H1 (cell line): ENCODE results near the gene KHSRP. TPM values are rescaled to one million over a fixed set of nuclear protein-coding genes. Genes with fewer than 3 reads are reported as not detected.

Source experiments
- BACH1 ChIP-seq: IDR thresholded peaks from 2 replicates; pipeline ENCODE4 v1.6.1; 2012; ENCODE audit warnings: low read length, improper control_type of control experiment
- CBX8 ChIP-seq: fragments of 300-800, 300-1000 bp; sonication (generic); IDR thresholded peaks from 2 replicates; pipeline ENCODE4 v1.7.1; 2016; ENCODE audit warnings: low read depth, low read length, borderline replicate concordance
- CHD2 ChIP-seq: IDR thresholded peaks from 2 replicates; pipeline ENCODE4 v1.6.1; 2012; ENCODE audit warnings: low read length, improper control_type of control experiment
- E2F6 ChIP-seq: IDR thresholded peaks from 2 replicates; pipeline ENCODE4 v1.6.1; 2012; ENCODE audit warnings: inconsistent platforms
- EP300 ChIP-seq, 2 experiments: IDR thresholded peaks; 1 replicate in 1 of 2; 2 replicates in 1 of 2; pipeline ENCODE4 v1.6.1; 2011 to 2012; ENCODE audit warnings: low read depth in 2 of 2, low read length in 2 of 2, mild to moderate bottlenecking in 2 of 2, borderline replicate concordance in 1 of 2, inconsistent platforms in 1 of 2, moderate library complexity in 1 of 2
- GABPA ChIP-seq: IDR thresholded peaks from 2 replicates; pipeline ENCODE4 v1.6.1; 2011; ENCODE audit warnings: mild to moderate bottlenecking, low read length, moderate library complexity, borderline replicate concordance; ENCODE audit not compliant: insufficient read depth
- GTF2F1 ChIP-seq: IDR thresholded peaks from 2 replicates; pipeline ENCODE4 v1.6.1; 2012; ENCODE audit warnings: low read depth, low read length, improper control_type of control experiment, borderline replicate concordance
- HDAC2 ChIP-seq, 2 experiments: fragments of 300-600 bp in 1 of 2; sonication (generic) in 1 of 2; IDR thresholded peaks; 2 replicates each; pipeline ENCODE4 v1.6.1; 2011 to 2012; ENCODE audit warnings: low read depth in 2 of 2, low read length in 2 of 2, mild to moderate bottlenecking in 2 of 2, moderate library complexity in 2 of 2, borderline replicate concordance in 1 of 2, inconsistent platforms in 1 of 2
- HDAC6 ChIP-seq: IDR thresholded peaks from one replicate; pipeline ENCODE4 v1.7.1; 2012; ENCODE audit warnings: low read depth, mild to moderate bottlenecking, inconsistent platforms, low read length, moderate library complexity
- KDM4A ChIP-seq: IDR thresholded peaks from one replicate; pipeline ENCODE4 v1.7.1; 2012; ENCODE audit warnings: low read depth, mild to moderate bottlenecking, moderate library complexity, low read length, inconsistent platforms; ENCODE audit not compliant: severe bottlenecking
- NRF1 ChIP-seq: IDR thresholded peaks from 2 replicates; pipeline ENCODE4 v1.6.1; 2011; ENCODE audit warnings: mild to moderate bottlenecking, low read depth, low read length, improper control_type of control experiment
- POU5F1 ChIP-seq: IDR thresholded peaks from 2 replicates; pipeline ENCODE4 v1.6.1; 2011; ENCODE audit warnings: low read depth, mild to moderate bottlenecking, low read length, moderate library complexity
- RBBP5 ChIP-seq: IDR thresholded peaks from 2 replicates; pipeline ENCODE4 v1.7.1; 2012; ENCODE audit warnings: low read depth, mild to moderate bottlenecking, inconsistent platforms, low read length, moderate library complexity, borderline replicate concordance
- RFX5 ChIP-seq: IDR thresholded peaks from 2 replicates; pipeline ENCODE4 v1.6.1; 2011; ENCODE audit warnings: low read depth, low read length, improper control_type of control experiment, borderline replicate concordance
- RXRA ChIP-seq: IDR thresholded peaks from 2 replicates; pipeline ENCODE4 v1.6.1; 2011; ENCODE audit warnings: low read depth, mild to moderate bottlenecking, low read length, moderate library complexity; ENCODE audit not compliant: insufficient read depth
- SIRT6 ChIP-seq: IDR thresholded peaks from one replicate; pipeline ENCODE4 v1.7.1; 2012; ENCODE audit warnings: low read length, inconsistent platforms
- SP1 ChIP-seq: IDR thresholded peaks from 2 replicates; pipeline ENCODE4 v1.6.1; 2011; ENCODE audit warnings: low read depth, low read length
- SP2 ChIP-seq: IDR thresholded peaks from 2 replicates; pipeline ENCODE4 v1.6.1; 2012; ENCODE audit warnings: mild to moderate bottlenecking, low read length, inconsistent platforms
- SUZ12 ChIP-seq: fragments of 200-600 bp; sonication (generic); IDR thresholded peaks from 2 replicates; pipeline ENCODE4 v1.6.1; 2012; ENCODE audit warnings: mild to moderate bottlenecking, inconsistent platforms, low read length, moderate library complexity, mixed read lengths
- TCF12 ChIP-seq: IDR thresholded peaks from 2 replicates; pipeline ENCODE4 v1.6.1; 2011; ENCODE audit warnings: low read depth, mild to moderate bottlenecking, low read length
- TEAD4 ChIP-seq: IDR thresholded peaks from 2 replicates; pipeline ENCODE4 v1.6.1; 2012; ENCODE audit warnings: low read depth, low read length, inconsistent platforms, mixed read lengths
- YY1 ChIP-seq: IDR thresholded peaks from 2 replicates; pipeline ENCODE4 v1.6.1; 2011; ENCODE audit warnings: low read depth, mild to moderate bottlenecking, low read length
- ZNF274 ChIP-seq: IDR thresholded peaks from 2 replicates; pipeline ENCODE4 v1.7.0; 2012; ENCODE audit warnings: low read length, borderline replicate concordance; ENCODE audit errors: extremely low read depth
- polyA plus RNA-seq, 7 experiments: library from polyadenylated mRNA; depleted of rRNA in 3 of 7; stranded (reverse) in 5 of 7; unstranded in 2 of 7; fragments of >200 nt in 5 of 7; fragments of 200-250 nt in 2 of 7; gene quantifications; 1 replicate in 5 of 7; 2 replicates in 1 of 7; 4 replicates in 1 of 7; pipeline versions ENCODE4 v1.2.1 to v1.2.3, GENCODE V29; 2011 to 2013; ENCODE audit warnings: missing spikeins in 2 of 7, mixed read lengths in 2 of 7
- total RNA-seq: library from RNA; stranded (reverse); fragmentation: NEBNext Ultra II Directional; extraction: Animal tissue kit (Norgen Biotek cat#: 25700); gene quantifications from 2 replicates; pipeline ENCODE4 v1.2.1, GENCODE V29; 2021

The KHSRP gene
- total and polyA plus RNA-seq, 2 of the 8 experiments (the other 6 are each of a cell fraction or from before 2014, with no cell fraction given) = 143 to 573 TPM

GRCh38 chr19:6393074-6393982 is 31.3 kb downstream of the KHSRP start, which contains the start of gene GTF2F1 (continued):
- TF ChIP-seq HDAC2 (IDR thresholded peaks at IDR 0.05; ENCODE audit: borderline replicate concordance in 1 of 2, low read depth in 2 of 2, low read length in 2 of 2) (peak in 1 of 2 experiments; percentile 88; a peak in 3 of 4 replicates), SP1 (no peak), E2F6 (0 out of 2 replicates have a peak, but pooled peaks have one; percentile 28), EP300 (IDR thresholded peaks at IDR 0.05; ENCODE audit: borderline replicate concordance in 1 of 2, low read depth in 2 of 2, low read length in 2 of 2) (0 out of 3 replicates have a peak, but pooled peaks of 1 of the 2 experiments have one; percentile 40), TEAD4 (no peak), RXRA (no peak), CBX8 (no peak), GABPA (peak; percentile 95), YY1 (0 out of 2 replicates have a peak, but pooled peaks have one; percentile 19), GTF2F1 (no peak), KDM4A (peak; percentile 80), TCF12 (no peak), HDAC6 (no peak), SIRT6 (no peak), POU5F1 (no peak), SUZ12 (no peak), RFX5 (no peak), NRF1 (peak; percentile 72), RBBP5 (no peak; the same call in 1 of the 2 replicates), SP2 (no peak), CHD2 (peak; percentile 80), BACH1 (0 out of 2 replicates have a peak, but pooled peaks have one; percentile 42), ZNF274 (no peak)
